22Rv1 (cell line): ENCODE data around the gene NCKAP5.
"Not testable (repeated sequence)": the region's sequence is repeated elsewhere in the genome, so short reads cannot be mapped to it uniquely, and the experiment has no call there.

Source experiments
- H3K27ac ChIP-seq: fragments of 450-650 bp; 2 replicates; pipeline ENCODE4 v1.5.1; 2017
- ZFX ChIP-seq: fragments of 450-650 bp; IDR thresholded peaks from 2 replicates; pipeline ENCODE4 v1.6.1; 2017; ENCODE audit warnings: antibody characterized with exemption, borderline replicate concordance
- TF ChIP-seq, protein P1 (sequence below): fragments of 450-650 bp; IDR thresholded peaks from 2 replicates; pipeline ENCODE4 v1.5.1; 2017; ENCODE audit warnings: mild to moderate bottlenecking

NCKAP5 gene

DNA sequence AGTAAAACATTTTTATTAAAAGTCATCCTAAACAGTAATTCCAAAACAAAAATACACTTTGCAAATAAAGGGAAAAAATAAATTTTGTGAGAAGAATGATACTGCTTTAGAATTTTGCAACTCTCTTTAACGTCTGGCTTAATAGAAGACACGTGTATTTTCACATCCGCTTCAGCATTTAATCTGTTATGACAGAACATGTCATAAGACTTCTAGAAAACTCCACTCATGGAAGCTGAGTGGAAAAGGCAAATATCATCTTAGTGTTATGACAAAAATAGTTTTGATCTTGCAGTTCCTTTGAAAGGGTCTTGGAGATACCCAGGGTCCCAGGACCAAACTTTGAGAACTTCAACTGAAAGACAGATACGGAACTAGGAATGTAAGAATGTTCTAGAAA lies 350.1 kb downstream of the NCKAP5 start:
- no peak overlapping the region for H3K27ac ChIP-seq
- TF ChIP-seq ZFX, result no peak
- TF ChIP-seq, protein P1, sequence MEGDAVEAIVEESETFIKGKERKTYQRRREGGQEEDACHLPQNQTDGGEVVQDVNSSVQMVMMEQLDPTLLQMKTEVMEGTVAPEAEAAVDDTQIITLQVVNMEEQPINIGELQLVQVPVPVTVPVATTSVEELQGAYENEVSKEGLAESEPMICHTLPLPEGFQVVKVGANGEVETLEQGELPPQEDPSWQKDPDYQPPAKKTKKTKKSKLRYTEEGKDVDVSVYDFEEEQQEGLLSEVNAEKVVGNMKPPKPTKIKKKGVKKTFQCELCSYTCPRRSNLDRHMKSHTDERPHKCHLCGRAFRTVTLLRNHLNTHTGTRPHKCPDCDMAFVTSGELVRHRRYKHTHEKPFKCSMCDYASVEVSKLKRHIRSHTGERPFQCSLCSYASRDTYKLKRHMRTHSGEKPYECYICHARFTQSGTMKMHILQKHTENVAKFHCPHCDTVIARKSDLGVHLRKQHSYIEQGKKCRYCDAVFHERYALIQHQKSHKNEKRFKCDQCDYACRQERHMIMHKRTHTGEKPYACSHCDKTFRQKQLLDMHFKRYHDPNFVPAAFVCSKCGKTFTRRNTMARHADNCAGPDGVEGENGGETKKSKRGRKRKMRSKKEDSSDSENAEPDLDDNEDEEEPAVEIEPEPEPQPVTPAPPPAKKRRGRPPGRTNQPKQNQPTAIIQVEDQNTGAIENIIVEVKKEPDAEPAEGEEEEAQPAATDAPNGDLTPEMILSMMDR, result no peak

DNA sequence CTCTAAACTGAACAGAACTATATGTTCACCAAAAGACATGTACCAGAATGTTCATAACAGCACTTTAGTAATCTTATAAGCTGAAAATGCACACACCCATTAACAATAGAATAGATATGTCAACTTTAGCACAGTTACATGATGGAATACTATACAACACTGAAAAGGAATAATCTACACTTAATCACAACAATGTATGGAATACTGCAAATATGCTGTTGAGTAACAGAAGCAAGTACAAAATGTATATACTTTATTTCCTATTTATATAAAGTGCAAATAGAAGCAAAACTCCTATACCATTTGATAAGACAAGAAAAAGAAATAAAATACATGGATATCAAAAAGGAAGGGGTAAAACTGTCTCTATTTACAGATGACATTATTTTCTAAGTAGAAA lies 352.8 kb downstream of the NCKAP5 start:
- no peak overlapping the region for H3K27ac ChIP-seq
- TF ChIP-seq ZFX, result no peak
- TF ChIP-seq, protein P1, result no peak

DNA sequence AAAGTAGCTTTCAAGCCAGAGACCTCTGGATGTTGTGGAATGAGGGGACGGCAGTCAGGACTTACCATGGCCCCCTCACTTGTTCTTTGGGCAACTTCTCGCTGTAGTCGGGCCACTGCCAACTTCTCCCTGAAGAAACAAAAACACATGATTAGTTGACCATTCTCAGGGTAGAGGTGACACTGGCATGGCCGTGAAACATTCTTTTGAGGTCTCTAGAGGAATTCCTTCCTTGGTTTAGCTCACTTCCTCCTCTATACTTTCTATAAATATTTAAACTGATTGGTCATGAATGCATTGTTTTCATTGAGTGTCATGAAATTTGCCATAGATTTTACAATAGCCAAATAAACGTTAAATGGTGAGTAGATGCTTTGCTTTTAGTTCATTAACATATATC lies 354.6 kb downstream of the NCKAP5 start:
- no peak overlapping the region for H3K27ac ChIP-seq
- no peak for TF ChIP-seq ZFX
- TF ChIP-seq, protein P1, result no peak

DNA sequence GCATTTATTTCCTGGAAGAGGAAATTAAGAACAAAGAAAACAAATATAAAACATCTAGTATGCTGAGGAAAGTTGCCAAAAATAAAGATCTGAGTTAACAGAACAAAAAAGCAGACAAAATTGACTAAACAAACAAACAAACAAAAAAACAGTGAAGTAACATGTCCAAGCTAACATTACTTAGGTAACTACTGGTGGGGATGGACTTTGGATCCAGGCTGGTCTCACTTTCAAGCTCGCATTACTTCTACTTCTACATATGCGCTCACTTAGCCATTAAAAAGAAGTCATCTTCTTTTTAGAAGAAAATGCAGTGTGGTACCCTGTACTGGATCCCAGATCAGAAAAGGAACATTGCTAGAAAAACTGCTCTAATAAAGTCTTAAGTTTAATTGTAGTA lies 358.9 kb downstream of the NCKAP5 start:
- TF ChIP-seq, protein P1, result no peak
- no peak for TF ChIP-seq ZFX

DNA sequence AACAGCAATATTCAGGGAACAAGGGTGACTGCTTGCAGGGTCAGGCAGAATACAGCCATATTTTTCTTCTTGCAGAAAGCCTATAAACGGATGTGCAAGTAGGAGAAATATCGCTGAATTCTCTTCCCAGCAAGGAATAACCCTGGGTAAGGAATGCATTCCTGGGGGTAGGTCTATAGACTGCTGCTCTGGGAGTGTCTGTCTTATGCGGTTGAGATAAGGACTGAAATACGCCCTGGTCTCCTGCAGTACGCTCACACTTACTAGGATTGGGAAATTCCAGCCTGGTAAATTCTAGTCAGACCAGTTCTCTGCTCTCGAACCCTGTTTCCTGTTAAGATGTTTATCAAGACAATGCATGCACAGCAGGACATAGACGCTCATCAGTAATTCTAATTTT lies 361.6 kb downstream of the NCKAP5 start:
- not testable (repeated sequence) for H3K27ac ChIP-seq

More for the DNA sequence above, 358.9 kb downstream of the NCKAP5 start:
- H3K27ac ChIP-seq, result no peak overlapping the region

DNA sequence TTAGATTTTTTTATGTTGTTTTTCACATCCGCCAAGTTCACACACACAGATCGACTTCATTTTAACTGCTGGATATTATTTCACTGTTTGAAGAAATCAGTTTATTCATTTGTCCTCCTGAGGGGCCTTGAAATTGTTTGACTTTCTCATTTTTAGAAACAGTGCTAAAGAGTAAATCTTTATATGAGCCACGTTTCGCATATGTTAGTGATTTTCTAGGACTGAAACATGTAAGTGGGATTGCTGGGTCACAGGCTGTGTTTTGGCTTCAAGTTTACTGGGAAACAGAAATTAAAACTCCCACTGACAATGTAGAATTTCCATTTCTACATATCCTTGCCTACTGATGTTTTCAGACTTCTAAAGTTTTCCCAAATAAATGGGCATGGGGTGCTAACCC lies 363.8 kb downstream of the NCKAP5 start:
- no peak for TF ChIP-seq ZFX
- TF ChIP-seq, protein P1, result no peak
- no peak overlapping the region for H3K27ac ChIP-seq

DNA sequence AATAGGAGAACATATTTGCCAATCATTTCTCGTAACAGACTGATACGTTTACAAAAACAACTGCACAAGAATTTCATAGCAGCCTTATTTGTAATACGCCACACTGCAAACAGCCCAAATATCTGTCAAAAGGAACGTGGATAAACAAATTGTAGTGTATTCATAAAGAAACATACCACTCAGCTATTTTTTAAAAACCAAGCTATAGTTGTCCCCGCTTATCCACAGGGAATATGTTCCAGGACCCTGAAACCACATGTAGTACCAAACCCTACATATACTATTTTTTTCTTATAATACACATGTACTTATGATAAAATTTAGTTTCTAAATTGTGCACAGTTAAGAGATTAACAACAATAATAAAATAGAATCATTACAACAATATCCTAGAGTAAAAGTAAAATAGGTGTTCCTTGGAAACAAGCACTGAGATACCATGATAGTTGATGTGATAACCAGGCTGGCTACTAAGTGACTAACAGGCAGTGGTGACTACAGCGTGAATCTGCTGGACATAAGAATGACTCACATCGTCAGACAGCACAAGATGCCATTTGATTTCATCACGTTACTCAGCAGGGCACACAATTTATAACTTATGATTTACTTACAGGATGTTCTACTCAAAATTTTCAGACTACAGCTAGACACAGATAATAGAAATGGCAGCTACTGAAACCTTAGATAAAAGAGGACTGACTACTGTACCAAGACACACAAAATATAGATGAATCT lies 367.4 kb downstream of the NCKAP5 start:
- no peak for TF ChIP-seq ZFX
- TF ChIP-seq, protein P1, result no peak
- H3K27ac ChIP-seq, result no peak overlapping the region

DNA sequence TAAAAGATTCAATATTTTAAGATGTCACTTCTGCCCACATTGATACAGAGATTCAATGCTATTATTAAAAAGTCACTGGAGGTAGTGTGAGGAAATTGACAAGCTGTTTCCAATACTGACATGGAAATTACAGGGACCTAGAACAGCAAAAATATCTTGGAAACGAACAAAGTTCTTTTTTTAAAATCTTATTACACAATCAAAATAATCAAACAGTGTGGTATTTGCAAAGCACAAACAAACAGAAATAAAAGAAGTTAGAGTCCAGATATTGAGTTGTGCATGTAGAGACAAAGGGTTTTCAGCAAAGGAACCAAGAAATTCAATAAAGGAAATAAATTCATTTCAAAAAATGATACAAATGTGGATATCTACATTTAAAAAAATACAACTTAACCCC lies 369.6 kb downstream of the NCKAP5 start:
- H3K27ac ChIP-seq, result no peak overlapping the region
- TF ChIP-seq, protein P1, result no peak
- TF ChIP-seq ZFX, result no peak
